ENCODE measurements around the gene FIG4.
"Not testable (repeated sequence)": the region's sequence is repeated elsewhere in the genome, so short reads cannot be mapped to it uniquely, and the experiment has no call there.

FIG4 gene

DNA sequence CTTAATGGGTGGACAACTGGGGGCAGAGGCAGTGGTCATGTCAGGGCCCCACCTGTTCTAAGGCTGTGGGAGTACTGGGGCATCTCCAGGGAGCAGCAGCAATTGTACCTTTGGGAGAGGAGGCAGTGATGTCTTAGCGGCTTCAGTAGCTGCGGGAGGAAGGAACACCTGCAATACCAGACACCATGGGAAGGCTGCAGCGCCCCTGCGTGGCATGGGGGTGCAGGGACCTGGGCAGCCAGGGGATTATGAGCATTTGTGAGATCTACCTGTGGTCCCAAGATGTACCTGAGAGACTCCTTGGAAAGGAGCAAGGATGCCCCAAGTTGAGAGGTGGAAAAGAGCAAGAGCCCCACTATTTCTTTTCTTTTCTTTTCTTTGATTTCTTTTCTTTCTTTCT is 174.9 kb downstream of the FIG4 start:
- Histone ChIP-seq H3K9me3 (ENCODE audit: low read depth, low read length) (no peaks in the 10 kb centered on the region), H3K27ac (no peak overlapping the region), H3K9ac (ENCODE audit: insufficient read length) (no peak overlapping the region), H3K36me3 (ENCODE audit: insufficient read depth, low read length) (no peaks in the 10 kb centered on the region), H3K4me3 (no peak overlapping the region)
- TF ChIP-seq FOXP2 (optimal IDR thresholded peaks at IDR 0.05; ENCODE audit: control extremely low read depth, extremely low read length, insufficient read depth) (no peak), EZH2 (IDR thresholded peaks at IDR 0.05) (no peak), POLR2AphosphoS5 (IDR thresholded peaks at IDR 0.05; ENCODE audit: borderline replicate concordance, low read depth, low read length) (no peak)
- no peak for DNase-seq (ENCODE audit: low read depth, low spot score)

DNA sequence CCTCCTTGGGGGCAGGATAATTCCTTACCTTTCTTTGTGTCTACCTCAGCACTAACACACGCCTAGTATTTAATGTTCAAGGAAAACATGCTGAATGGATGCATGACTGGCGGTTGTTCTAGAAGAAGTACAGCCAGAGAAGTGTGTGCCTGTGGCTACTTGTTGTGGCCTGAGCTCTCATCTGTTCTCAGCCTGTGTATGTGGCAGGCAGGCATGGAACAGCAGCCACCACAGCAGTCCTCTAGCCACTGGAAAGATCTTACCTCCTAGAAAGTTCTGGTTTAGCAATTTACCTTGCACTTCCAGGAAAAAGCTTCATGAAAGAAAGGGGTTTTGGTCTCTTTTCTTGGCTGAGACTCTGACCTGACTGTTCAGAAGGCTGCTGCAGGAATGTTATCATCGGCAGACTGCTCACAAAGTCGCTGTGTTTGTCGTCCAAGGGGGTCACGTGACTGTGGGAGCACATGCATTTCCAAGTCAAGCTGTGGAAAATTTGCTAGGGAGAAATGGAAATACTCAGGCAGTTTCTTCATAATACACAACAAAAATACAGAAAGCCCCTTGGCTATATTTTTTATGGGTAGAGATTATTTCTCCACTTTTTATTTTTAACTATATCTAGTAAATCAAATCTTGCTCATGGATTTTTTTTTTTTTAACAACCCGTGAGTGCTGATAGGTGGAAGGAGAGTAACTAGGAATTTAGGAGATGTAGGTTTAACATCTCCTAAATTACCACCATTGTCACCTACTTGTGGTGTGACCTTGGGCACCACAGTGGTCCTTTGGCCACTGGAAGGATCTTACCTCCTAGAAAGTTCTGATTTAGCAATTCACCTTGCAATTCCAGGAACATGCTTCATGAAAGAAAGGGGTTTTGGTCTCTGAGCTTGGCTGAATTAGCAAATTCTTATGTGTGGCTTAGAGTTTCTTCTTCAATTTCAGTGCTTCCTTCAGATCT is 176.2 kb downstream of the FIG4 start:
- no peaks in the 10 kb centered on the region for H3K9me3 ChIP-seq (ENCODE audit: low read depth, low read length)
- H3K4me3 ChIP-seq, result peak overlapping the region; percentile 72
- H3K27ac ChIP-seq, result peak overlapping the region; percentile 88
- peak overlapping the region; percentile 57 for H3K9ac ChIP-seq (ENCODE audit: insufficient read length)
- H3K36me3 ChIP-seq (ENCODE audit: insufficient read depth, low read length), result no peaks in the 10 kb centered on the region
- TF ChIP-seq POLR2AphosphoS5 (IDR thresholded peaks at IDR 0.05; ENCODE audit: borderline replicate concordance, low read depth, low read length) (no peak), FOXP2 (optimal IDR thresholded peaks at IDR 0.05; ENCODE audit: control extremely low read depth, extremely low read length, insufficient read depth) (no peak), EZH2 (IDR thresholded peaks at IDR 0.05) (no peak)
- DNase-seq (ENCODE audit: low read depth, low spot score), result peak; percentile 57

DNA sequence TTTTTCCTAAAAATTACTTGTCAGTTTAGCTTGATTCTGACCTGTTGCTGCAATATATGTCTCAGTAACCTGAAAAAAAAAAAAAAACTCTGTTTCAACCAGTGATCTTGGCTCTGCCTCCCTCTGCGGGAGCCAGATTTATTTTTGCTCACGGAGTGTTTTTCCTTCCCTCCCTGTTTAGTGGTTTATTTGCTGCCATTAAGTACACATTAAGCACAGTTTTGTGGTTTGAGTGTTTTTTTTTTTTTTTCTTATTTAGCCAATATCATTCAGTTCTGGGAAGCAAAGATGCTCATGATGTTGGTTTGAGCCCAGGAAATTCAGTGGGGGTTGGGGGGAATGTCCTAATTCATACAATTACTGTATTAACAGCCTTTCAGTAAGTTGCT is 176.9 kb downstream of the FIG4 start:
- DNase-seq (ENCODE audit: low read depth, low spot score), result peak; percentile 81
- H3K4me3 ChIP-seq, result peak overlapping the region; percentile 72
- no peak for TF ChIP-seq EZH2 (IDR thresholded peaks at IDR 0.05)
- no peak for TF ChIP-seq FOXP2 (optimal IDR thresholded peaks at IDR 0.05; ENCODE audit: control extremely low read depth, extremely low read length, insufficient read depth)
- no peak for TF ChIP-seq POLR2AphosphoS5 (IDR thresholded peaks at IDR 0.05; ENCODE audit: borderline replicate concordance, low read depth, low read length)
- H3K9me3 ChIP-seq (ENCODE audit: low read depth, low read length), result no peaks in the 10 kb centered on the region
- H3K9ac ChIP-seq (ENCODE audit: insufficient read length), result peak overlapping the region; percentile 57
- peak overlapping the region; percentile 88 for H3K27ac ChIP-seq
- no peaks in the 10 kb centered on the region for H3K36me3 ChIP-seq (ENCODE audit: insufficient read depth, low read length)

DNA sequence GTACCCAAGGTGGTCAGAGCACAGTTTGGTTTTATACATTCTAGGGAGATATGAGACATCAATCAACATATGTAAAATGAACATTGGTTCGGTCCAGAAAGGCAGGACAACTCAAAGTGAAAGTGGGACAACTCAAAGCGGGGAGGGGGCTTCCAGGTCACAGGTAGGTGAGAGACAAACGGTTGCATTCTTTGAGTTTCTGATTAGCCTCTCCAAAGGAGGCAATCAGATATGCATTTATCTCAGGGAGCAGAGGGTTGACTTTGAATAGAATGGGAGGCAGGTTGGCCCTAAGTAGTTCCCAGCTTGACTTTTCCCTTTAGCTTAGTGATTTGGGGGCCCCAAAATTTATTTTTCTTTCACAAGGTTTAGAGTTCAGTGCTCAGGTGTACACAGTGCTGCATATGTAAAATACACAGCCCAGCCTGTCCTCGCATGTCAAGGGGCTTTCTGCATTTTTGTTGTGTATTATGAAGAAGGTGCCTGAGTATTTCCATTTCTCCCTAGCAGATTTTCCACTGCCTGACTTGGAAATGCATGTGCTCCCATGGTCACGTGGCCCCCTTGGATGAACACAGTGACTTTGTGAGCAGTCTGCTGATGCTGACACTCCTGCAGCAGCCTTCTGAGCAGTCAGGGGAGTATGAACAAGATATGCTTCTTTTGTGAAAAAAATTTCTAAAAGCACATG is 178.4 kb downstream of the FIG4 start:
- H3K9ac ChIP-seq (ENCODE audit: insufficient read length); H3K27ac ChIP-seq; H3K36me3 ChIP-seq (ENCODE audit: insufficient read depth, low read length); H3K4me3 ChIP-seq; DNase-seq (ENCODE audit: low read depth, low spot score); H3K9me3 ChIP-seq (ENCODE audit: low read depth, low read length): not testable (repeated sequence)

DNA sequence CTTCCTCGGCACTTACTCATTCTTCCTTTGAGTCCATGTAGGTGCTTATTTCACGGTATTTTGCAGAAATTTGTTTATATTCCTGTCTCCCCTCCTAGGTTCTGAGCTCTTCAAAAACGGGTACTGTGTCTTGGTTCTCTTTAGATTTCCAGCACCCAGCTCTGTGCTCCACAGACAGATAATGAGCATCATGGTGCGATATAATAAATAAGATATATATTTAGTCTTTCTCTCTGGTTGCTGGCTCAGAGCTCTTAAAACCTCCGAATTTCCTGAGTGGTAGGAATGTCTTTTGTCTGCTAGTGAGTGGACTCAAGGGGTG is 179.0 kb downstream of the FIG4 start:
- H3K9ac ChIP-seq (ENCODE audit: insufficient read length), result no peak overlapping the region
- no peak overlapping the region for H3K27ac ChIP-seq
- no peaks in the 10 kb centered on the region for H3K36me3 ChIP-seq (ENCODE audit: insufficient read depth, low read length)
- no peak for DNase-seq (ENCODE audit: low read depth, low spot score)
- H3K4me3 ChIP-seq, result no peak overlapping the region
- TF ChIP-seq EZH2 (IDR thresholded peaks at IDR 0.05) (no peak), POLR2AphosphoS5 (IDR thresholded peaks at IDR 0.05; ENCODE audit: borderline replicate concordance, low read depth, low read length) (no peak), FOXP2 (optimal IDR thresholded peaks at IDR 0.05; ENCODE audit: control extremely low read depth, extremely low read length, insufficient read depth) (no peak)
- no peaks in the 10 kb centered on the region for H3K9me3 ChIP-seq (ENCODE audit: low read depth, low read length)

DNA sequence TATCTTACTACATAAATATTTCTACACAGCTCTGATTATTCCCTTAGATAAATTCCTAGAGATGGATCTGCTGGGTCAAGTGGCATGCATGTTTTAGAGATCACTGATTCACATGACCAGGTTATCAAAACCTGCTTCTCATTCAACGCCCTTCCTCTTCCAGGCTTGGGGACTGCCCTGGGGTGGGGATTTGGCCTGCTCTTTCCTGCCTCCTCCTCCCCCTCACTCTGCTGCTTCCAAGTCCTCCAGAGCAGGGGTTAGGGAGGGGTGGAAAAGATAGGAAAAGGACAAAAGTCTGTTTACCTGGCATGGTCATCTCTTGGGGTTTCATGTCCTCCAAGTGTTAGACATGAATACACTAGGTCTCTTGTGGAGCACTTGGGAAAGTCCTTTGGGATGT is 181.5 kb downstream of the FIG4 start:
- no peak for TF ChIP-seq FOXP2 (optimal IDR thresholded peaks at IDR 0.05; ENCODE audit: control extremely low read depth, extremely low read length, insufficient read depth)
- TF ChIP-seq EZH2 (IDR thresholded peaks at IDR 0.05), result no peak
- no peak for TF ChIP-seq POLR2AphosphoS5 (IDR thresholded peaks at IDR 0.05; ENCODE audit: borderline replicate concordance, low read depth, low read length)
- Histone ChIP-seq H3K9me3 (ENCODE audit: low read depth, low read length) (no peaks in the 10 kb centered on the region), H3K4me3 (no peak overlapping the region), H3K36me3 (ENCODE audit: insufficient read depth, low read length) (no peaks in the 10 kb centered on the region), H3K27ac (no peak overlapping the region), H3K9ac (ENCODE audit: insufficient read length) (no peak overlapping the region)
- DNase-seq (ENCODE audit: low read depth, low spot score), result no peak

DNA sequence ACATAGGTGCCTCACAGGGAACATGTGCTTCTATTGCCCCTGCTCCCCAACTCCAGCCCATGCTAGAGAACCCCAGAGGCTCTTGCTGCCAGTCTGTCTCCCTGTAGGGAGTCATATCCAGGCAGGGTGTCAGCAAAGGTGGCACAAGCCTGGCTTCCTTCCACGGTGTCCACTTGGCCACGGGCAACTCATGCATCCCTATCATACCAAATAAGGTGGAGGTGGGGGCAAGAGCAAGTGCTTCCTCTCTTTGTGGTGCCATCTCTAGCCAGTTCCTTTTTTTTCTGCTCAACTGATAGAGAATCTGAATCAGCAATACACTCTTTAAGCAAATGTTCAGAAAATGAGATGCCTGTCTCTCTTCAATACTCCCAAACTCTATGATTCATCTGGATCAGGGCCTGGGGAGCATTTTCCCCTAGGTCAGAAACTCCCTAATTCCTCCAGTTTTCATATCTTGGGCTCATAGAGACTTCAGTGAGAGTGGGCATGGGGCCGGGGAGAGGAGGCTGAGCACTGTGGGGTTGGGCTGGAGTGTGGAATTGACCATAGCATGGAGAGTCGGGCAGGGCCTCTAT is 182.0 kb downstream of the FIG4 start:
- no peak for DNase-seq (ENCODE audit: low read depth, low spot score)

DNA sequence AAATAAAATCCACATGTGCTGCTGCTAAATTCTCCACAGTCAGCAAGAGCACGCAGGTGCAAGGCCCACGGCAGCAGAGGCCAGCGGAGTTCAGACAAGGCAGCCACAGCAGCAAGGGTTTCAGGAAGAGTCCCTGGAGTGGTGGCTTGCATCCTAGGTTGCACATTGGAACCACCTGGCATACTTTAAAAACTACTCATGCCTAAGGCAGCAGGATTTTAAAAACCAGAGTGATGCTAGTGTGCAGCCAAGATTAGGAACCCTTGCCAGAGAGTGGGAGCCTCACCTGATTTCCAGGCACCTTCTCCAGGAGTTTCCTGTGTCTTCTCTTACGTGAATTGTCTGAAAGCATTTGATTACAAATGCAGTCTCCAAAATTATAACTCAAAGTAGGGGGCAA is 183.0 kb downstream of the FIG4 start:
- Histone ChIP-seq H3K4me3 (no peak overlapping the region), H3K9ac (ENCODE audit: insufficient read length) (no peak overlapping the region), H3K36me3 (ENCODE audit: insufficient read depth, low read length) (no peaks in the 10 kb centered on the region), H3K9me3 (ENCODE audit: low read depth, low read length) (no peaks in the 10 kb centered on the region), H3K27ac (no peak overlapping the region)
- TF ChIP-seq POLR2AphosphoS5 (IDR thresholded peaks at IDR 0.05; ENCODE audit: borderline replicate concordance, low read depth, low read length), result no peak
- no peak for TF ChIP-seq FOXP2 (optimal IDR thresholded peaks at IDR 0.05; ENCODE audit: control extremely low read depth, extremely low read length, insufficient read depth)
- TF ChIP-seq EZH2 (IDR thresholded peaks at IDR 0.05), result no peak
- no peak for DNase-seq (ENCODE audit: low read depth, low spot score)

More for the DNA sequence above, 182.0 kb downstream of the FIG4 start:
- no peak overlapping the region for H3K27ac ChIP-seq
- H3K9ac ChIP-seq (ENCODE audit: insufficient read length), result no peak overlapping the region
- no peaks in the 10 kb centered on the region for H3K9me3 ChIP-seq (ENCODE audit: low read depth, low read length)
- H3K4me3 ChIP-seq, result no peak overlapping the region
- H3K36me3 ChIP-seq (ENCODE audit: insufficient read depth, low read length), result no peaks in the 10 kb centered on the region
- no peak for TF ChIP-seq EZH2 (IDR thresholded peaks at IDR 0.05)
- TF ChIP-seq POLR2AphosphoS5 (IDR thresholded peaks at IDR 0.05; ENCODE audit: borderline replicate concordance, low read depth, low read length), result no peak
- no peak for TF ChIP-seq FOXP2 (optimal IDR thresholded peaks at IDR 0.05; ENCODE audit: control extremely low read depth, extremely low read length, insufficient read depth)

Measured in SK-N-MC (cell line).